GM12874 (cell line): ENCODE results near the gene NFATC3.

Experiments used
- TF ChIP-seq, protein P1 (sequence below): IDR thresholded peaks from 2 replicates; pipeline ENCODE4 v1.5.1; 2011; ENCODE audit warnings: low read depth, mild to moderate bottlenecking, control low read depth, low read length, moderate library complexity; ENCODE audit not compliant: insufficient read depth

NFATC3 gene

DNA sequence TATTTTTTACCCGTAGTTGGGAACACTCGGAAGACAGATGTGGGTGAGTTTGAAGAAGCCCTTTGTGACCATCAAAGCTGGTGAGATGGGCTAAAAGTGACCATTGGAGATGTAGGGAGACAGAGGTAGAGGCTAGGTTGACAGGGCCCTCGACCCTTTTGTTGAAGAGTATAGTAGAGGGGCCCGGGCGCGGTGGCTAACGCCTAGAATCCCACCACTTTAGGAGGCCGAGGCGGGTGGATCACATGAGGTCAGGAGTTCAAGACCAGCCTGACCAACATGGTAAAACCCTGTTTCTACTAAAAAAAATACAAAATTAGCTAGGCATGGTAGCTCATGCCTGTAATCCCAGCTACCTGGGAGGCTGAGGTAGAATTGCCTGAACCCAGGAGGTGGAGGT, 16.2 kb upstream of the NFATC3 start:
- TF ChIP-seq, protein P1, sequence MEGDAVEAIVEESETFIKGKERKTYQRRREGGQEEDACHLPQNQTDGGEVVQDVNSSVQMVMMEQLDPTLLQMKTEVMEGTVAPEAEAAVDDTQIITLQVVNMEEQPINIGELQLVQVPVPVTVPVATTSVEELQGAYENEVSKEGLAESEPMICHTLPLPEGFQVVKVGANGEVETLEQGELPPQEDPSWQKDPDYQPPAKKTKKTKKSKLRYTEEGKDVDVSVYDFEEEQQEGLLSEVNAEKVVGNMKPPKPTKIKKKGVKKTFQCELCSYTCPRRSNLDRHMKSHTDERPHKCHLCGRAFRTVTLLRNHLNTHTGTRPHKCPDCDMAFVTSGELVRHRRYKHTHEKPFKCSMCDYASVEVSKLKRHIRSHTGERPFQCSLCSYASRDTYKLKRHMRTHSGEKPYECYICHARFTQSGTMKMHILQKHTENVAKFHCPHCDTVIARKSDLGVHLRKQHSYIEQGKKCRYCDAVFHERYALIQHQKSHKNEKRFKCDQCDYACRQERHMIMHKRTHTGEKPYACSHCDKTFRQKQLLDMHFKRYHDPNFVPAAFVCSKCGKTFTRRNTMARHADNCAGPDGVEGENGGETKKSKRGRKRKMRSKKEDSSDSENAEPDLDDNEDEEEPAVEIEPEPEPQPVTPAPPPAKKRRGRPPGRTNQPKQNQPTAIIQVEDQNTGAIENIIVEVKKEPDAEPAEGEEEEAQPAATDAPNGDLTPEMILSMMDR, result no peak

DNA sequence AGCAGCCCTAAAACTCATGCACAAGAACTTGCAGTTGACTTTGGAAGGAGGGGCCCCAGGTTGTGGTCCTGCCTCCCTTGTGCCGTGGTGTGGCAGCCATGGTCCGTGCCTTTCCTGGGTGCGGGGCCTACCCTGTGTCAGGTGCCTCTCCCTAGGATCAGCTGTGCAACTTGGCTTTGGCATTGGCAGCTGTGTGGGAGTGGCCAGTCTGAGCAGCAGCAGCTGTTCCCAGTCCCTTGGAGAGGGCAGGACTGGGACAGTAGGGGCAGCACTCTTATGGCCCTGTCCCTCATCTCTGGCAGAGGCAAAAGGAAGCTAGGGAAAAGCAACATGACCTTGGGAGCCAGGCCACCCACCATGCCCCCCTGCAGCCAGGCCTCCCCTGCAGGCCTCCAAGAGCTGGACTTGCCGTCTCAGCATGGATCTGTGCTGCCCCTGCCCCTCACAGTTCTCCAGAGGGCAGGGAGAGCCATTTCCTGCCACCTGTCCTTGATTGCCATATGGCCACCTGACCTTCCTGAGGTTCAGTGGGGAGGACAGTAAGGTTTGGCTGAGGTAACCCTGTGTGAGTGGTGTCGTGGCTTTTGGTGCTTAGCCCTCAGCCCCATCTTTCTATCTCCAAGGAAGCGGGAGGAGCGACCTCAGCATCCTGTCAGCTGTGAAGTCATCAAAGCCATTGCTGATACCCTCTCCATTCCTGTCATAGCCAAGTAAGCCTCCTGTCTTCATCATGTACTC, 15.5 kb upstream of the NFATC3 start:
- TF ChIP-seq, protein P1, result no peak

DNA sequence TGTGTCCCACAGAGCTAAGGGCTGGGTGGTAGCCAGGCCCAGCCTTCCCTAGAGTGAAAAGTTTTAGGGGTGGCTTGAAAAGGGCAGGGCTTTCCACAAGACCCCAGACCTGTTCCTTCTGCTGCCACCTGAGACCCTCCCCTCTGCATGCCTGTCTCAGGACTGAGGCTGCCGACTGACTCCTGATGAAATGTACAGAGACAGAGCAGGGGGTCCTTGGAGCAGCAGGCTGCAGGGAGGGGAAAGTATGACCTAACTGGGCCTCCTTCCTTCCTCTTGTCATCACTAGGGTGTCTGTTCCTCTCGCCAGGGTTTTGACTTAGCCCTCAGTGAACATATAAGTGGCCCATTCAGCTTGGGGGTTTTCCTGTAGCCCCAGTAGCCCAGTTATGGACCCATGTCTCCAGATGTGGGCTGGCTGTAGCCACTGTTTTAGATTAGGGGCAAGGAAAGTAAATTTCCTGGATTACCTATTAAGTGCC, 14.9 kb upstream of the NFATC3 start:
- TF ChIP-seq, protein P1, result no peak

DNA sequence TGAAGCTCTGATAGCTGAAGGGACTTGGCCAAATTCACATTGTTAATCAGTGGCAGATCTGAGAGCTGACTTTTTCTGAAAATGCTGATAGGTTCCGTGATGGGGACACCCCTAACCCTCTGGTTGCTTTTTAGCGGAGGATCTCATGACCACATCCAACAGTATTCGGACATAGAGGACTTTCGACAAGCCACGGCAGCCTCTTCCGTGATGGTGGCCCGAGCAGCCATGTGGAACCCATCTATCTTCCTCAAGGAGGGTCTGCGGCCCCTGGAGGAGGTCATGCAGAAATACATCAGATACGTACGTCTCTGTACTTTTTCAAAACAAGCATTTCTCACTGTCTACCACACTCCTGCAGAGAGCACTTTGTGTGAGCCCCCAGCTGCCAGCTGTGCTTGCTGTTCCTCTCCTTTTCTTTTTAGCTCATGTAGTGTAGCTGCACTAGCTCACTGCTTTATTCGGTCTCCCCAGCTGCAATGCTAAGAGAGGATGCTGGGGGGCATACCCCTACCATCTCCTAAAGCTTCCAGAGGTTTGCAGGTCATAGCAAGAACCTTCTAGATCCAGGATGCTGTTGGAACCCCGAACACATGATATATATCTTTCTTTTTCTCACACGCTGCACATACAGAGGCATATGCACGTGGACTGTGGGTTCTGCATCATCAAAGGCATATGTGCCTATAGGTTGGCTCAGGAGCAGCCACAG, 14.2 kb upstream of the NFATC3 start:
- TF ChIP-seq, protein P1, result 0 out of 2 replicates have a peak, but pooled peaks have one; percentile 7

- TF ChIP-seq, protein P1, result no peak
Measured at GRCh38 chr16:68071518-68071901, 13.7 kb upstream of the NFATC3 start.

- TF ChIP-seq, protein P1, result no peak
Measured at GRCh38 chr16:68072038-68072695, 13.0 kb upstream of the NFATC3 start.
